ENCODE results near the gene SYNGR2. TPM values are rescaled to one million over a fixed set of nuclear protein-coding genes. Genes with fewer than 3 reads are reported as not detected.

SYNGR2 gene
- total and polyA plus RNA-seq, 2 donors (not counting 3 experiments of a cell fraction or from before 2014, with no cell fraction given), result 65.9 to 281 TPM

- no peaks in the 10 kb centered on the region for H3K9me1 ChIP-seq (replicated peaks; ENCODE audit: control insufficient read depth, extremely low read depth, insufficient read depth, low read length)
- no peak for FAIRE-seq
- ChIA-PET CTCF (interaction anchor here (2.5 to 3.3 kb wide), 2 partner anchors 10 to 66 kb away, joined by 11 to 24 read pairs; no protein-coding TSS in a partner anchor), POLR2A (no interaction called here)
- no peak overlapping the region for H3K9ac ChIP-seq (replicated peaks; ENCODE audit: extremely low read depth, insufficient read depth, low read length)
- H3K36me3 ChIP-seq (ENCODE audit: control insufficient read depth in 2 of 2, extremely low read depth in 1 of 2, insufficient read depth in 2 of 2, low read length in 2 of 2), result no peaks in the 10 kb centered on the region
- no peak for DNase-seq (ENCODE audit: low read depth, low spot score)
- no peak overlapping the region for H3K4me2 ChIP-seq (ENCODE audit: insufficient read depth, low read length)
- peaks cover 19% of the 10 kb centered on the region for H3K79me2 ChIP-seq (ENCODE audit: control insufficient read depth, insufficient read depth, low read length)
- no peaks in the 10 kb centered on the region for H3K9me3 ChIP-seq (replicated peaks; ENCODE audit: control insufficient read depth, insufficient read depth, low read length)
- intact Hi-C loops (cut with micrococcal nuclease) (loop anchor here (5.0 kb wide), 2 partner anchors 228 to 353 kb away; partner anchors contain the start of gene TNRC6C), dilution Hi-C loops (cut with MboI; ENCODE audit: extremely low pct_ligation_motif_present, low sequenced_read_pairs) (no loop called here)
- H4K20me1 ChIP-seq (replicated peaks; ENCODE audit: control insufficient read depth, extremely low read depth, insufficient read depth, low read length), result no peaks in the 10 kb centered on the region
- BruUV-seq (replicated peaks), result no TSS peak
- no peak overlapping the region for H2AFZ ChIP-seq (ENCODE audit: low read depth, low read length)
- H3K4me1 ChIP-seq (ENCODE audit: control insufficient read depth, extremely low read depth, insufficient read depth, low read length), result peaks cover 11% of the 10 kb centered on the region
- no peak overlapping the region for H3K4me3 ChIP-seq (replicated peaks in 1 of 3; ENCODE audit: insufficient read depth in 1 of 3, low read depth in 1 of 3, low read length in 3 of 3)
- no peaks in the 10 kb centered on the region for H3K27me3 ChIP-seq (ENCODE audit: control insufficient read depth in 2 of 2, insufficient read depth in 2 of 2, low read length in 2 of 2)
- H3K27ac ChIP-seq (ENCODE audit: insufficient read depth, low read depth, low read length), result no peak overlapping the region
- TF ChIP-seq JUN (IDR thresholded peaks at IDR 0.05; ENCODE audit: borderline replicate concordance, insufficient read depth, insufficient read length, low read depth) (no peak), MYC (IDR thresholded peaks at IDR 0.05; ENCODE audit: low read depth, low read length) (no peak), POLR2AphosphoS5 (IDR thresholded peaks at IDR 0.05; ENCODE audit: insufficient read depth, low read depth, low read length) (no peak), GATA2 (IDR thresholded peaks at IDR 0.05; ENCODE audit: insufficient read depth, insufficient read length, low read depth, low read length) (no peak), MAX (IDR thresholded peaks at IDR 0.05; ENCODE audit: insufficient read depth, insufficient read length) (no peak), CTCF (IDR thresholded peaks at IDR 0.05; ENCODE audit: extremely low read depth in 1 of 2, insufficient read depth in 1 of 2, low read depth in 1 of 2, low read length in 2 of 2) (no peak), FOS (IDR thresholded peaks at IDR 0.05; ENCODE audit: borderline replicate concordance, insufficient read depth, low read length) (no peak), EZH2 (IDR thresholded peaks at IDR 0.05; ENCODE audit: borderline replicate concordance, low read depth, low read length, severe bottlenecking) (no peak), POLR2A (IDR thresholded peaks at IDR 0.05; ENCODE audit: low read depth, low read length) (no peak)
Observed at GRCh38 chr17:78184868-78185267, 16.5 kb downstream of the SYNGR2 start.

All from endothelial cell of umbilical vein (primary cell).